ENCODE data around the gene MRPS35.

Gene MRPS35

DNA sequence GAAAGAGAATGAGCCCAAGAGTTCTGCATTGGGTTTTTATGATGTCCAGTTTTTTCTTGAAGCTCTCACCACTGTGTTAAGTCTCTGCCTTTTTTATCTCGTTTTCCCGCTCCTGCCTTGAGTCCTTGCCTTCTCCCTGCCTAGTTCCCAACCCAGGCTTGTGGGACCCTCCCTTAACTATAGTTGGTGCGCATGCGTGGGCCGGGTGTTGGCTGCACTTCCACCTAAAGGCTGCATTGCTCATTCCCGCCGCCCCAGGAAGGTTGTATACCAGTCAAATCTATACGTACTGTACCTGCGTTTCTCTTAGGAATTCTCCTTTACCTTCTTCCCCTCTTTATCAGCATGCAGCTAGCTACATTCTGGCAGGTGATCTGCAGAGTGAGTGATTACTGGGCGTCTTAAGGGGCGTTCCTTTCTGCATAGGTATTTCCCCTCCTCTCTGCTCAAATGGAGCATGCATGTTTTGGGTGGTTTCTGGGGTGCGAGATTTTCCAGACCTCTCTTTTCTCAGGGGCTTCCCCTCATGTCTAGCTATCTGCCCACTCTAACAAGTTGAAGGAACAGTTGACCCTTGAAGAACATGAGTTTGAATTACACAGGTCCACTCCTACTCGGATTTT is 21.0 kb upstream of the MRPS35 start:
- no peak for TF ChIP-seq JUND (IDR thresholded peaks at IDR 0.05; ENCODE audit: low read depth)
- in situ Hi-C loops (cut with HindIII; ENCODE audit: low pct_unique_long_range_greater_than_20kb, low sequenced_read_pairs): no loop called here
- no peak for DNase-seq (ENCODE audit: low read depth in 1 of 2, low spot score in 1 of 2)

DNA sequence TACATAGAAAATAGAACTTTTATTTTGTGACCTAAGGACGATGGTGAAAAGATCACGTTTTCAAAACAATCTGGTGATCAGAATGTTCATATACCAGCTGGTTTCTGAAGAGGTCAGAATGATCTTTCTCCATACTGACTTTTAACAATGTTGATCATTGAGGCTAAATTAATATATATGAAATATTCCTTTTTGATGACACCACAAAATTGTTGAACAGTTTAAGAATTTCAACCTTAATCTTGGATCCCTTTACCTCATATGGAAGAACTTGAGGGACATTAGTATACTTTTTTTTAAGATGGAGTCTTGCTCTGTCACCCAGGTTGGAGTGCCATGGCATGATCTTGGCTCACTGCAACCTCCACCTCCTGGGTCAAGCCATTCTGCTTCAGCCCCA is 17.2 kb upstream of the MRPS35 start:
- DNase-seq (ENCODE audit: low read depth in 1 of 2, low spot score in 1 of 2): no peak
- in situ Hi-C loops (cut with HindIII; ENCODE audit: low pct_unique_long_range_greater_than_20kb, low sequenced_read_pairs): no loop called here
- TF ChIP-seq JUND (IDR thresholded peaks at IDR 0.05; ENCODE audit: low read depth): no peak

GRCh38 chr12:27695556-27696292 is 14.9 kb upstream of the MRPS35 start:
- in situ Hi-C loops (cut with HindIII; ENCODE audit: low pct_unique_long_range_greater_than_20kb, low sequenced_read_pairs): no loop called here
- TF ChIP-seq JUND (IDR thresholded peaks at IDR 0.05; ENCODE audit: low read depth): no peak
- DNase-seq (ENCODE audit: low read depth in 1 of 2, low spot score in 1 of 2): no peak

DNA sequence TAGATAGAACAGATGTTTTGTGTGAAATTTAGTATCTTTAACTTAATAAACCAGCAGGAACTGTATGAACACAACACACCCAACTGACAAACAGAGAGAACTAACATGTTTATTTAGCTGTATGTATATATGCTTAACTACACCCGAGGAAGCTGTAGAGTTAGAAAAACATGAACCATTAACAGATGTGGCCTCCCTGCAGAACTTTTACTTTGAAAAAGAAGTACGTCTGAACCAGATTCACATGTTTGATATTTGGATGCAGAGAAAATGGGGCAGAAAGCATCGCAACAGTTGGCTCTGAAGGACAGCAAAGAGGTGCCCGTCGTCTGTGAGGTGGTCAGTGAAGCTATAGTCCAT is 14.4 kb upstream of the MRPS35 start, which contains the start of gene REP15:
Gene REP15 (plus strand): TSS at position 155 of the 360 bp plus-strand sequence. CDS start 116 bp downstream, at position 271.
- in situ Hi-C loops (cut with HindIII; ENCODE audit: low pct_unique_long_range_greater_than_20kb, low sequenced_read_pairs): no loop called here
- no peak for DNase-seq (ENCODE audit: low read depth in 1 of 2, low spot score in 1 of 2)
- no peak for TF ChIP-seq JUND (IDR thresholded peaks at IDR 0.05; ENCODE audit: low read depth)

GRCh38 chr12:27696864-27697564 is 13.6 kb upstream of the MRPS35 start:
- DNase-seq (ENCODE audit: low read depth in 1 of 2, low spot score in 1 of 2): no peak
- in situ Hi-C loops (cut with HindIII; ENCODE audit: low pct_unique_long_range_greater_than_20kb, low sequenced_read_pairs): no loop called here
- TF ChIP-seq JUND (IDR thresholded peaks at IDR 0.05; ENCODE audit: low read depth): no peak

DNA sequence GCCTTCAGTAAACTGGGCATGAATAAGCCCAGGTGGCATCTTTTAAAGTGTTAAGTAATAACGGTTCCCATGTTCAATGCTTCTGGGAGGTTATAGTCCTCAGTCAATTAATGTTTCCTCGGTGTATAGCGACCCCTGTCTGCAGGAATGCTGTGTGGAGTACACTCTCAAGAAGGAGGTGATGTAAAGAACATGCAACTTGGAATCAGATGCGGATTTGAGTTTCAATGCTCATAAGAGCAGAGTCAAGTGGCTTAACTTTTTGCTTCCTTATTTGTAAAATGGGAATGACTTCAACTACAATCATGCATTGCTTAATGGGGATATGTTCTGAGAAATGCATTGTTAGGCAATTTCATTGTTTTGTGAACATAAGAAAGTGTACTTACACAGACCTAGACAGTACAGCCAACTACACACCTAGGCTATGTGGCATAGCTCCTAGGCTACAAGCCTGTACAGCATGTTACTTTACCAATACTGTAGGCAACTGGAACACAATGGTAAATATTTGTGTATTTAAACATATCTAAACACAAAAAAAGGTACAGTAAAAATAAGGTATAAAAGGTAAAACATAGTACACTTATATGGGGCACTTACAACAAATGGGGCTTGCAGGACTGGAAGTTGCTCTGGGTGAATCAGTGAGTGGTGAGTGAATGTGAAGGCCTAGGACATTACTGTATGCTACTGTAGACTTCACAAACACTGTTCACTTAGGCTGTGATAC is 6.7 kb upstream of the MRPS35 start:
- in situ Hi-C loops (cut with HindIII; ENCODE audit: low pct_unique_long_range_greater_than_20kb, low sequenced_read_pairs): no loop called here
- DNase-seq (ENCODE audit: low read depth in 1 of 2, low spot score in 1 of 2): peak; percentile 23 to 91
- TF ChIP-seq JUND (IDR thresholded peaks at IDR 0.05; ENCODE audit: low read depth): no peak

- DNase-seq (ENCODE audit: low read depth in 1 of 2, low spot score in 1 of 2): no peak
- in situ Hi-C loops (cut with HindIII; ENCODE audit: low pct_unique_long_range_greater_than_20kb, low sequenced_read_pairs): no loop called here
- TF ChIP-seq JUND (IDR thresholded peaks at IDR 0.05; ENCODE audit: low read depth): no peak
Observed at GRCh38 chr12:27705263-27705662, 5.4 kb upstream of the MRPS35 start.

DNA sequence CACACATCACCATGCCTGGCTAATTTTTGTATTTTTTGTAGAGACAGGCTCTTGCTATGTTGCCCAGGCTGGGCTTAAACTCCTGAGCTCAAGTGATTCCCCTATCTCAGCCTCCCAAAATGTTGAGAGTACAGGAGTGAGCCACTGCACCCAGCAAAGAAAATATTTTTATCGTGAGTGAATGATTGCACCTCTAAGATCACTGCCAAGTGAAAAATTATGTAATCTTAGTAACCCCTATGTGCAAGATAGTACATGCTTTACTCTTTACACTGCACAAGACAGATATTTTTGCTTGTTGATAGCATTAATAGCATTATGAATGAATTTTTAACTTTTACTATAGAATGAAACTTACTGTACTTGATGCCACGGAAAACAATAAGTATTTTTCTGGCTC is 3.4 kb upstream of the MRPS35 start:
- in situ Hi-C loops (cut with HindIII; ENCODE audit: low pct_unique_long_range_greater_than_20kb, low sequenced_read_pairs): no loop called here
- no peak for TF ChIP-seq JUND (IDR thresholded peaks at IDR 0.05; ENCODE audit: low read depth)
- no peak for DNase-seq (ENCODE audit: low read depth in 1 of 2, low spot score in 1 of 2)

GRCh38 chr12:27709212-27709931 is 1.3 kb upstream of the MRPS35 start:
- no peak for TF ChIP-seq JUND (IDR thresholded peaks at IDR 0.05; ENCODE audit: low read depth)
- in situ Hi-C loops (cut with HindIII; ENCODE audit: low pct_unique_long_range_greater_than_20kb, low sequenced_read_pairs): no loop called here
- no peak for DNase-seq (ENCODE audit: low read depth in 1 of 2, low spot score in 1 of 2)

DNA sequence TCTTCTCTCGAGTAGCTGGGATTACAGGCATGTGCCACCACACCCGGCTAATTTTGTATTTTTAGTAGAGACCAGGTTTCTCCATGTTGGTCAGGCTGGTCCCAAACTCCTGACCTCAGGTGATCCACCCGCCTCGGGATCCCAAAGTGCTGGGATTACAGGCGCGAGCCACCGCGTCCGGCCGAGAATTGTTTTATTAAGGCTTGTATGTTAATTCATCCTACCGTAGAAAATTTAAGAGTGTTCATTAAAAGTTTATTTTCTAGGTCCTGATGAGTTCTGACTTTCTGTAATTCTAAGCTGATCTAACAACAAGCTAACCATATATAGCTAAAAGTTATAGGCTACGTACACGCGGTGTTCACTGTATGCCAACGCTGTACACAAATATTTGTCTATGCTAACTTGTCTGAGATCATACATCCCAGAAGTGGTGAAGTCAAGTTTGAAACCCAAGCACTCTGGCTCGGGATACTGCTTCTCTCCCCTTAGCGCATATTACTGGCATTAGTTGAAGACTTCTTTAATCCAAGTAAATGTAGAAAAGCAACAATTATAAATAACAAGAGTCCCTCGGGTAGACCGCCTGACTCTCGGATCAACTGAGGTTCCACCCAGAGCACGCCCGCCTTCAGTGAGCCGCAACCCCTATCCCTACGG is 570 bp upstream of the MRPS35 start:
- no peak for TF ChIP-seq JUND (IDR thresholded peaks at IDR 0.05; ENCODE audit: low read depth)
- peak in 1 of 2 experiments; percentile 85 for DNase-seq (ENCODE audit: low read depth in 1 of 2, low spot score in 1 of 2)
- in situ Hi-C loops (cut with HindIII; ENCODE audit: low pct_unique_long_range_greater_than_20kb, low sequenced_read_pairs): no loop called here

GRCh38 chr12:27711317-27711682 is 668 bp downstream of the MRPS35 start:
- in situ Hi-C loops (cut with HindIII; ENCODE audit: low pct_unique_long_range_greater_than_20kb, low sequenced_read_pairs): no loop called here
- no peak for DNase-seq (ENCODE audit: low read depth in 1 of 2, low spot score in 1 of 2)
- TF ChIP-seq JUND (IDR thresholded peaks at IDR 0.05; ENCODE audit: low read depth): no peak

- no peak for DNase-seq (ENCODE audit: low read depth in 1 of 2, low spot score in 1 of 2)
- no peak for TF ChIP-seq JUND (IDR thresholded peaks at IDR 0.05; ENCODE audit: low read depth)
- in situ Hi-C loops (cut with HindIII; ENCODE audit: low pct_unique_long_range_greater_than_20kb, low sequenced_read_pairs): no loop called here
Observed at GRCh38 chr12:27711967-27712366, 1.3 kb downstream of the MRPS35 start.
